Forelimb muscle (tissue), 1 donor: ENCODE results near the gene CTR9. TPM values are rescaled to one million over a fixed set of nuclear protein-coding genes. Genes with fewer than 3 reads are reported as not detected.
A peak's percentile ranks its signal among the peaks of the same experiment; 100 is the strongest.

Experiments
- DNase-seq: peaks from one replicate; pipeline ENCODE4 v3.0.0-alpha.2; 2013; ENCODE audit warnings: low read depth
- polyA plus RNA-seq: library from polyadenylated mRNA; unstranded; fragments of 120-200 nt; gene quantifications from one replicate; pipeline ENCODE4 v1.2.1, GENCODE V29; 2013; ENCODE audit not compliant: insufficient read length

CTR9 gene
- polyA plus RNA-seq, 1 donor, result 28.7 TPM

DNA sequence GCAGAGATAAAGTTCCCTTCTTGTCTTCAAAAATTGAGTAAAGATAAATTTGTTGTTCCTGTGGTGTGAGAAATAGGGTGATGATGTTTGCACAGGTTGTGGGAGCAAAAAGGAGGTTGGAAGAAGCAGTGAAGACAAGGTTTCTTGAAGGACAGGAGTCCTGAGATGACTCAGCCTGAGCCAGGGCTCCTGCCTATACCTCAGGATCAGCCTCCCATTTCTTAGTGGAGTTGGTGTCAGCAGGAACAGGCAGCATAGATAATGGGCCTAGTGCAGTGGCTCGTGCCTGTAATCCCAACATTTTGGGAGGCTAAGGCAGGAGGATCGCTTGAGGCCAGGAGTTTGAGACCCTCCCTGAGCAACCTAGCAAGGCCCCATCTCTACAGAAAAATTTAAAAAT, 29.0 kb downstream of the CTR9 start:
- DNase-seq, result no peak

DNA sequence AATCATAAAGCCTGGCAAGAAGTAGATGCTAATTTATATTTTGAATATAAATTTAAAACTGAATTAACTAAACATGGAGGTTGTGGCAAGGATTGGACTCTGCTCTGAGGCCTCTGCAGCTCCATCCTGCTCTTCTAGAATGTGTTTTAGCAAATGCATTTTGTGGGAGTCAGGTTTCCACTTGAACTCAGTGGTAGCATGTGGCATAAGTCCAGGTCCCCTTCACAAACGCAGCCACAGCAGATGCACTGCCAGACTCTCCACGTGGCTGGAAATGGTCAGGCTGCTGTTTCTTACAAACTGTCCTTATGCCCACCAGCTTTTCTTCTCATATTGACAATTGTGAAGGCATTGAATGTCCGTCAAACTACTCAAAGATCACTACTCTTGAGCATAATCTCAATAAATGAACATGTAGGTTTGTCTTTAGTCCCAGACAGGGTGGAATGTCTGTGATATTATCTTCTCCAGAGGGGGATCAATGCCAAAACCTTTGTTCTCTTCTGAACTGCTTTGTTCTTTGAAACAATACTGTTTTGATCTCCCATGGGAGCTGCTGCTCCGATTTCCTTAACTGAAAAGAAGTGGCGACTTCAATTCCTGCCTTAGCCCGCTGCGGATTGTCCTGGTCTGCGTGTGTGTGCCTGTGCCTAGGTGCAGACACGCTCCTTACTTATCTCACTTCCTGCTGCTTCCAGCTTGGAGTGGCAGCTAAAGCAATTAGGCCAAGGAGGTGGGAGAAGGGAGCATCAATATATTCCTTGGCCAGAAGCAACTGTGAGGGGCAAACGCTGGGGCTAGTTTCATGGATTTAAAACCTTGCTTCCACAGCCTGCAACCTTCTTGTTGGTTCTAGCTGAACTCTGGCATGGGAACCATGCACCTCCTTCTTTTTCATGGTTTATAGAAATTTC, 33.4 kb downstream of the CTR9 start:
- DNase-seq, result no peak

DNA sequence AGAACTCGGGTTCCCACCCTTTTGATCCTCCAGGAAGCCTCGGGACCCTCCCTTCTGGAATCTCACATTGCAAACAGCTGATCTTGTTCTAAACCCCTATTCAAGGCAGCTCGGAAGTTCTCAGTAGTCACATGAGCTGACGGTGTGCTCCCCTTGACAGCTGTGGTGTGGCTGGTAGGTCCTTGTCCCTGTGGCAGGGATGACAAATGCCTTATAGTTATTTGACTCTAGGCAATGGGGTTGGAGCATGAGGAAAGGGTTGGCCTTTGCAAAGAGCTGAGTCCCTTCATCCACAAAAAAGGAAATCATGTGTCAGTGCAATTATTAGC, 34.1 kb downstream of the CTR9 start:
- DNase-seq, result no peak

- no peak for DNase-seq
Observed at GRCh38 chr11:10786451-10786850, 35.4 kb downstream of the CTR9 start.

DNA sequence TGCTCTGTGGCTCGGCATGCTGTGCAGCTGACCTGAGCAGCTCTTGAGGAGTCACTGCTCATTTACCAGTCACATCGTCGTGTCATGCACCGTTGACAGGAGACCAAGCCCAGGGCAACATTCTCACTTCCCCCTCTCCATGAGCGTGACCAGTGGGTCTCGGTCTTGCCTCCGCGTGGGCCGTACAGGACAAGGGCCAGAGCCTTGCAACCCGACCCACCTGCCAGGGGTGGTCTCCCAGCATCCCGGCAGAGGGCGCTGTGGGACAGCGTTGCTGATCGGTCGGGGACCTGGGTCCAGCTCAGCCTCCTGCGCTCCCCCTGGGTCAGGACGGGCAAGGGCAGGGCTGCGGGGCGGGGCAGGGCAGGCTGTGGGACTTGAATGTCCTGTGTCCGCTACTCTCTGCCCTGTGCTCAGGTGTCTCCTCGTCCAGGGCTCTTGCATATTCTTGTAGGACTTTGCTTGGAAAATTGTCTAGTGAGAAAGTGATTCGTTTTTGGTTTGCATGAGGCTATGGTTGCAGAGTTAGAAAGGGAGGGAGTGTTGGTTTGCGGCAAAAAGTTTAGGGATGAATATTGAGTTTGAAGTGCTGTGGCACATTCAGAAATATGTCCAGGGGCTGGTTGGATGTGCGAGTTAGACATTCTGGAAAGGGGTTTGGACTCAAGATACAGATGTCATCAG, 41.5 kb downstream of the CTR9 start:
- DNase-seq, result no peak

DNA sequence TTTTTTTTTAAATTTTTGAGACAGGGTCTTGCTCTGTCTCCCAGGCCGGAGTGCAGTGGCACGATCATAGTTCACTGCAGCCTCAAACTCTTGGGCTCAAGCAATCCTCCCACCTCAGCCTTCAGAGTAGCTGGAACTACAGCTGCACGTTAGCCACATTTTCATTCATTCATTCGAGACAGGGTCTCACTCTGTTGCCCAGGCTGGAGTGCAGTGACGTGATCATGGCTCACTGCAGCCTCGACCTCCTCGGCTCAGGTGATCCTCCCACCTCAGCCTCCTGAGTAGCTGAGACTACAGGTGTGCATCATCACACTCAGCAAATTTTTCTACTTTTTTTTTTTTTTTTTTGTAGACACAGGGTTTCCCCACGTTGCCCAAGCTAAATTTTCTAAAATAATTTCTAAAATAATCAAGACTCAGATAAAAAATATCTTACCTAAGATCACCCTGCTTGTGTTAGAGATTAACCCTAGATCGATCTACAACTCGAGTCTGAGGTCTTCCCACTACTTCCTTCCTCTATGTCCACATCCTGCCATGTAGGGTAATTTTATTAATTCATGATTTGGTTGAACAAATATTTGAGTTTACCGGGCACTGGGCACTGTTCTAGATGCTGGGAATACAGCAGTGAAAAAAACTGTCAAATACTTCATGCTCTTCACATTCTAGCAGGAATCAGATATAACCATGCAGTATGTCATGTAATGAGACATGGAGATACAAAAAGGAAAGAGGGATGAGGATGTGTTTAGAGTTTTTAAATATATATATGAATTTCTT, 42.6 kb downstream of the CTR9 start:
- no peak for DNase-seq

GRCh38 chr11:10796191-10796590, 45.1 kb downstream of the CTR9 start:
- DNase-seq, result no peak

DNA sequence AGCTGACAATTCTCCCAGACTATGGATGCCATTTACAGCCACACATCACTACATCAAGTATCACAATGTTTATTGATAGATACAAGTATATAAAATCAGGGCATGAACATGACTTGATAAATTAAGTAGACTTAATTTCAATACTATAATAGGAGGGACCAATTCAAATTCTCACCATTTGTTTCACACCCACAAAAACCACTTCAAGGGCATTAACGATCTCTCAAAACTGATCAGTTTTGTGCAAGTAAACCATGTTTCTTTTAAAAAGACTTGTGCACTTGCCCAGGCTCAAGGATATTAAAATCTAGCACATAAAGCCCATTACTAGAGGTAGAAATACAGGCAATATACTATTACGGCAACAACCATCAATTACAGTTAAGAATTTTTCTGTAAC, 46.0 kb downstream of the CTR9 start:
- DNase-seq, result no peak

- no peak for DNase-seq
Observed at GRCh38 chr11:10797531-10797930, 46.5 kb downstream of the CTR9 start.

GRCh38 chr11:10798330-10798928, 47.4 kb downstream of the CTR9 start:
- DNase-seq, result no peak

- DNase-seq, result no peak
Observed at GRCh38 chr11:10800292-10800691, 49.2 kb downstream of the CTR9 start.

GRCh38 chr11:10803676-10804075, 52.6 kb downstream of the CTR9 start:
- DNase-seq, result no peak

DNA sequence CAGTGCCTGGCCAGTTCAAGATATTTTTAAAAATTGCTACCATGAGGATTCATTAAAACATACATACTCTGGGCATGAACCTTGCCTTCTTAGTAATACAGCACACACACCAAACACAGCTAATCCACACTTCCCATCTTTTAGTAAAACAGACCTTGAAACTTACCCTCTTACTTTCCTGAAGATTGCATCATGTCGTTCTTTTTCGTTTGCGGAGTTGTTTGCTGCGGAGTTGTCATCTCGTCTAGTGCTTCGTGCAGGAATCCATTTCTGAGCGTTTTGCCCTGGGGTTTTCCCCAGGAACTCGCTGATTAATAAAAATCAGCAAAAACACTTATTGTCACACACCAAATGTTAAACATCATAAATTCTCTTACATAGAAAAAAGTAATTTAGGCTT, 54.7 kb downstream of the CTR9 start:
- DNase-seq, result no peak

DNA sequence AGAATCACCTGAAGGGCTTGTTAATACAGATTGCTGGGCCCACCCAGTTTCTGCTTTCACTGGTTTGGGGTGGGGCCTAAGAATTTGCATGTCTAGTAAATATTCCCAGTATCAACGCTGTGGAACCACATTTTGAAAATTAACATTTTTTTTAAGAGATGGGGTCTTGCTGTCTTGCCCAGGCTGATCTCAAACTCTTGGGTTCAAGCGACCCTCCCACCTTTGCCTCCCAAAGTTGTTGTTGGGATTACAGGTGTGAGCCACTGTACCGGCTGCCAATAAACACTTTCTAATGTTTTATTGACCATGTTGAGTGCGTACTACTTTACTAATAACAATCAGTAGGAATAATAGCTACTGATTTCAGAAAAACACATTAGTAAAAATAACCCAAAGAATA, 55.2 kb downstream of the CTR9 start:
- DNase-seq, result no peak

- no peak for DNase-seq
Observed at GRCh38 chr11:10807493-10808234, 56.6 kb downstream of the CTR9 start.

DNA sequence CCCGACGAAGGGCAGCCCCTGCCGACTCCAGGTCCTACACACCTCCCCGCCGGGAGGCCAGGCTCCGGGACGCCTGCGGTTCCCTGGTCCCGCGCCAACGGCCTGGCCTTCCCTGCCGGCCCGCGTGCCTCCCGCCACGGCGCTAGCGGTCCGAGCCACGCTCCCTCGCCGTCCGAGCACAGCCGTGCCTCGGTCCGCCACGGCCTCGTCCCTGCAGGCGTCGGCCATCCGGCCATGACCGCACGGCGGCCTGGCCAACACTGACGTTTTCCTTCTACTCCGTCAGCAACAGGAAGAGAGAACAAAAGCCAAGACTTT, 57.1 kb downstream of the CTR9 start:
- DNase-seq, result no peak

DNA sequence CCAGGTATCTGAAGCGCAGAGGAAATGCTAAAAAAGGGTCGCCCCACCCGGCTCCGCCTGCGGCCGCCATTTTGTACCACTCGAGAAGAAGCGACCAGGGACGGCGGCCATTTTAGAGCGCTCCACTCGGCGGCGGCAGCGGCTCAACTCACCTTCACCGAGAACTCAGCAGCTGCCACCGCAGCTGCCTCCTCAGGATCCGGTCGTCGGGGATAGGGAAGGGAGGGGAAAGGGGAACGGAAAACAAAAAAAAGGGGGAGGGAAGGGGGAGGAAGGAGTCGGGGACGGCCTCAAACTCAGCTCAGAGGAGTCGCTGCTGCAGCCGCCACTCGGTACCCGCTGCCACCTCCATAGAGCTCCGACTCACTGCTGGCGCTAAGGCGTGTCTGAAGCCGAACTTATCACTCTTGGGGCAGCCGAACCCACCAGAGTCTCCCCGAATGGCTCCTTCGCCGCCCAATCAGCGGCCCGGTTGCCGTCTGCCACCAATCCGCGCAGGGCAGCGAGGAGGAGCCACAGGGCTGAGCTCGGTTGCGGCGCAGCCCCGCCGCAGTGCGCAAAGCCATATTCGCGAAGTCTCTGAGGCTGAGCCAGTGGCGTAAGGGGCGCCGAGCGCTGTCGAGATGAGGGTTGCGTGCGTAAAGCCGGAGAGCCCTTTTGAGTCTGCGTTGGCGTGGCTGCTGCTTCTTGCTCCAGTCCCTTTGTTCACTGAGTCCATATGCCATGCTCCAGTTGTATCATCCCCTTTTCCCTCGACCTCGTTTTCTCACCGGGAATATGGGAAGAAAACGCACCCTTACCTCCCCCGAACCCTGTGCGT, 57.7 kb downstream of the CTR9 start, which contains the start of gene EIF4G2:
Gene EIF4G2, minus strand, starts transcription at position 374 of the 820 bp plus-strand sequence.
- DNase-seq, result peak; percentile 96

DNA sequence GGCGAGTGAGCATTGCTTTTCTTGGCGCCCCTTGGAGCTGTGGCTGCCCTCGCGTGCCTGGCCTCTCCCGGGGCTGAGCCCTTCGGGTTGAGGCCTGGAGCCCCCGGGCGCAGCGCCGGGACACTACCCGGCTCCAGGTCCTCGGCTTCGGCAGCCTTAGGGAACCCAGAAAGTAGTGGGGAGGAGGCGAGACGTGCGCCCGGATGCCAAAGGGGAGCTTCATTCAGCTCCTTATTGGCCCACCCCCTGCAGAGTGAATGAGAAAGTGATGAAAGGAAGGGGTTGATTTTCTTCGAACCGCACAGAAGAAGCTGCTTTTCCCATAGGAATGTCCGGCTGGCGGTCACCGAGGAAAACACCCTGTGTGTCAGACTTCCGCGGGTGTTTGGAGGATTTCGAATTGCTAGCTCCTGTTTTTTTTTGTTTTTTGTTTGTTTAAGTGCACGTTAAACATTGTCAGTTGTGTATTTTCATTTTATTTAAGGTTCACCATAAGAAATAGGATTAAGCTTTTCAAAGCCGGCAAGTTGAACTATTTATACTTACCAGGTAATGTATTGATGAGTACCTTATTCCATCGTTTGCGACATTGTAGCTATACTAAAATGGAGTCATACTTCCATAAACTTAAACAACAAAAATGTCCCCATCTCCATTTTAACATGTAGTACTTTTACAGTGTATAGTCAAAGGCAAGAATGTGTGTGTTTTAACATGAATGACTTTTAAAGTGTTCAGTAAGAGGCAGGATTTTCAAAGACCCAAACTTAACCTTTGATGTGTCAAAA, 58.5 kb downstream of the CTR9 start:
- no peak for DNase-seq

GRCh38 chr11:10813945-10814344, 62.9 kb downstream of the CTR9 start:
- no peak for DNase-seq

- DNase-seq, result no peak
Observed at GRCh38 chr11:10818594-10818993, 67.5 kb downstream of the CTR9 start.
